ENCODE measurements around the gene SLC10A7.

Gene SLC10A7

GRCh38 chr4:146210890-146211289 lies 310.9 kb downstream of the SLC10A7 start:
- Histone ChIP-seq H3K9me3 (ENCODE audit: control insufficient read depth, low read length) (no peaks in the 10 kb centered on the region), H3K27me3 (ENCODE audit: control insufficient read depth, insufficient read depth, low read length) (no peaks in the 10 kb centered on the region), H3K4me1 (ENCODE audit: control insufficient read depth, insufficient read depth, low read length) (no peaks in the 10 kb centered on the region), H3K36me3 (ENCODE audit: control insufficient read depth, insufficient read depth, low read length) (no peaks in the 10 kb centered on the region), H3K9ac (ENCODE audit: low read length) (no peak overlapping the region), H3K4me3 (ENCODE audit: low read length) (no peak overlapping the region)

- no peaks in the 10 kb centered on the region for H3K36me3 ChIP-seq (ENCODE audit: control insufficient read depth, insufficient read depth, low read length)
- no peaks in the 10 kb centered on the region for H3K4me1 ChIP-seq (ENCODE audit: control insufficient read depth, insufficient read depth, low read length)
- H3K9ac ChIP-seq (ENCODE audit: low read length), result no peak overlapping the region
- no peak overlapping the region for H3K4me3 ChIP-seq (ENCODE audit: low read length)
- H3K27me3 ChIP-seq (ENCODE audit: control insufficient read depth, insufficient read depth, low read length), result no peaks in the 10 kb centered on the region
- H3K9me3 ChIP-seq (ENCODE audit: control insufficient read depth, low read length), result no peaks in the 10 kb centered on the region
Measured at GRCh38 chr4:146207410-146207809, 314.3 kb downstream of the SLC10A7 start.

Measured in mucosa of stomach (tissue), 1 donor.